Transverse colon (tissue), 4 donors: ENCODE measurements around the gene DOCK10.

Experiments
- CTCF ChIP-seq, 5 experiments: fragments of 200-600 bp in 3 of 5; fragments of 450-650 bp in 2 of 5; sonication (generic) in 3 of 5; IDR thresholded peaks; 1 replicate in 2 of 5; 2 replicates in 3 of 5; pipeline ENCODE4 v1.5.1; 2016 to 2017; ENCODE audit warnings: antibody characterized with exemption in 5 of 5, inconsistent platforms in 3 of 5, mild to moderate bottlenecking in 2 of 5, moderate library complexity in 1 of 5
- EP300 ChIP-seq: sonication (generic); formaldehyde crosslinking; IDR thresholded peaks from one replicate; pipeline ENCODE4 v1.6.1; 2017; ENCODE audit warnings: antibody characterized with exemption, low read depth
- POLR2A ChIP-seq: fragments of 450-650 bp; IDR thresholded peaks from one replicate; pipeline ENCODE4 v1.6.1; 2016; ENCODE audit warnings: antibody characterized with exemption, mild to moderate bottlenecking, moderate library complexity
- POLR2AphosphoS5 ChIP-seq, 3 donors: sonication (generic); formaldehyde crosslinking; IDR thresholded peaks; one replicate each; pipeline ENCODE4 v1.6.1; 2016; ENCODE audit warnings: antibody characterized with exemption in 3 of 3

- TF ChIP-seq CTCF (IDR thresholded peaks at IDR 0.05) (no peak), POLR2AphosphoS5 (IDR thresholded peaks at IDR 0.05) (no peak), POLR2A (no peak), EP300 (no peak)
Measured at GRCh38 chr2:224969095-224969494, 73.2 kb downstream of the DOCK10 start.
